ENCODE data around the gene NCKAP5. TPM values are rescaled to one million over a fixed set of nuclear protein-coding genes. Genes with fewer than 3 reads are reported as not detected.
"Not testable (repeated sequence)": the region's sequence is repeated elsewhere in the genome, so short reads cannot be mapped to it uniquely, and the experiment has no call there.

Gene NCKAP5
- polyA plus RNA-seq, 3 donors: not detected

DNA sequence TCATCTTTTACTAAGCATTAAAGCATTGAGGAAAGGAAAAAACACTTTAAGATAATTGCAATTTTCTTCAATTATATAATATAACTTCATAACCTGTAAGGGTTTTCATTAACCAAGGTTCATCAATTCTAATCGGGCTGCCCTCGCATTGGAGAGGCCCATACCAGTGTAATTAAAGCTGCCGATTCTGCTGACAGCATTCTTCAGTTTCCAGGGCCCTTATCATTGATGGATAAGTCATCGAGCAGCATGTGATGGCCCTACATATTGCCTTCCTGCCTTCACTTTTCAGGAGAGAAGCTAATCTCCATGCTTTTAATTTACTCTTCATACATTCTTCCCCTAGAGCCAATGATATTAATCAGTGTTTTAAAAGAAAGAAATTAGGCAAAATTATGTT lies 92.0 kb downstream of the NCKAP5 start:
- TF ChIP-seq, protein P1, sequence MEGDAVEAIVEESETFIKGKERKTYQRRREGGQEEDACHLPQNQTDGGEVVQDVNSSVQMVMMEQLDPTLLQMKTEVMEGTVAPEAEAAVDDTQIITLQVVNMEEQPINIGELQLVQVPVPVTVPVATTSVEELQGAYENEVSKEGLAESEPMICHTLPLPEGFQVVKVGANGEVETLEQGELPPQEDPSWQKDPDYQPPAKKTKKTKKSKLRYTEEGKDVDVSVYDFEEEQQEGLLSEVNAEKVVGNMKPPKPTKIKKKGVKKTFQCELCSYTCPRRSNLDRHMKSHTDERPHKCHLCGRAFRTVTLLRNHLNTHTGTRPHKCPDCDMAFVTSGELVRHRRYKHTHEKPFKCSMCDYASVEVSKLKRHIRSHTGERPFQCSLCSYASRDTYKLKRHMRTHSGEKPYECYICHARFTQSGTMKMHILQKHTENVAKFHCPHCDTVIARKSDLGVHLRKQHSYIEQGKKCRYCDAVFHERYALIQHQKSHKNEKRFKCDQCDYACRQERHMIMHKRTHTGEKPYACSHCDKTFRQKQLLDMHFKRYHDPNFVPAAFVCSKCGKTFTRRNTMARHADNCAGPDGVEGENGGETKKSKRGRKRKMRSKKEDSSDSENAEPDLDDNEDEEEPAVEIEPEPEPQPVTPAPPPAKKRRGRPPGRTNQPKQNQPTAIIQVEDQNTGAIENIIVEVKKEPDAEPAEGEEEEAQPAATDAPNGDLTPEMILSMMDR (IDR thresholded peaks at IDR 0.05): no peak
- DNase-seq: no peak
- H3K79me2 ChIP-seq (ENCODE audit: insufficient read depth, low read length): no peaks in the 10 kb centered on the region
- H2AFZ ChIP-seq (ENCODE audit: insufficient read depth, low read depth, low read length, poor library complexity, severe bottlenecking): no peak overlapping the region
- no peak overlapping the region for H3K9ac ChIP-seq (ENCODE audit: insufficient read depth, low read length, poor library complexity, severe bottlenecking)
- peaks cover 0 to 2% (median 0%) of the 10 kb centered on the region in 3 donors for H3K27me3 Mint-ChIP-seq (ENCODE audit: low read depth in 3 of 3)
- H3K4me3 Mint-ChIP-seq: no peak overlapping the region
- no peaks in the 10 kb centered on the region for H3K9me3 ChIP-seq (replicated peaks in 1 of 2; ENCODE audit: control insufficient read depth in 1 of 2, insufficient read depth in 1 of 2, low read length in 2 of 2)
- no peaks in the 10 kb centered on the region for H3K36me3 Mint-ChIP-seq
- no peak overlapping the region for H3K4me2 ChIP-seq (replicated peaks; ENCODE audit: extremely low read depth, low read length, poor library complexity, severe bottlenecking)
- H3K27ac Mint-ChIP-seq: no peak overlapping the region
- H3K36me3 ChIP-seq (replicated peaks in 1 of 2; ENCODE audit: control insufficient read depth in 1 of 2, insufficient read depth in 2 of 2, low read length in 2 of 2): no peaks in the 10 kb centered on the region
- no peak overlapping the region for H3K4me3 ChIP-seq (replicated peaks in 1 of 3; ENCODE audit: low read depth in 2 of 3, low read length in 3 of 3)
- H3K4me1 Mint-ChIP-seq: no peaks in the 10 kb centered on the region
- H3K4me1 ChIP-seq (ENCODE audit: control insufficient read depth in 1 of 2, insufficient read depth in 2 of 2, low read length in 2 of 2): no peaks in the 10 kb centered on the region
- H3K9me3 Mint-ChIP-seq: peaks cover 0 to 7% (median 2%) of the 10 kb centered on the region in 7 donors
- no peaks in the 10 kb centered on the region for H4K20me1 ChIP-seq (ENCODE audit: insufficient read depth, low read length)
- 33% methylated on average over 1 of the region's 4 CpGs for WGBS (ENCODE audit: insufficient coverage)
- H3K27ac ChIP-seq (ENCODE audit: low read depth in 1 of 2, low read length in 2 of 2): no peak overlapping the region
- intact Hi-C loops (cut with micrococcal nuclease): no loop called here
- H3K27me3 ChIP-seq (ENCODE audit: control insufficient read depth in 2 of 2, insufficient read depth in 2 of 2, low read length in 2 of 2): no peaks in the 10 kb centered on the region

DNA sequence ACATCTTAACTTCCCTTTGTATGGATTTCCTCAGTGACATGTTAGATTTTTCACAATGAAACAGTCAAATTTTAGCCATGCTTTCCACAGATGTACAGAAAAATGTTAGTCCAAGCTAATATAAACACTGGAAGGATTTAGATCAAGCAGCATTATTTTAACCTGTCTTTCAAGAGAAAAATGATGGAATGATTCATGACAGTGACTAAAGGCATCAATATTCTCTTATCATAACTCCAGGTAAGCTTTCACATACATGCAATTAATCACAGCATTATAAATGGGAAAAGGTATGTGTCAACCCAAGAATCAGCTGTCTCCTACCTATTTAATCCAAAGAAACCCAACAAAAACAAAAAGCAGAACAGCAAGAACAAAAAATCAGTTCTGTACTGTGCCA lies 92.7 kb downstream of the NCKAP5 start:
- H3K9me3 Mint-ChIP-seq: peaks cover 0 to 9% (median 7%) of the 10 kb centered on the region in 7 donors
- no peak overlapping the region for H2AFZ ChIP-seq (ENCODE audit: insufficient read depth, low read depth, low read length, poor library complexity, severe bottlenecking)

DNA sequence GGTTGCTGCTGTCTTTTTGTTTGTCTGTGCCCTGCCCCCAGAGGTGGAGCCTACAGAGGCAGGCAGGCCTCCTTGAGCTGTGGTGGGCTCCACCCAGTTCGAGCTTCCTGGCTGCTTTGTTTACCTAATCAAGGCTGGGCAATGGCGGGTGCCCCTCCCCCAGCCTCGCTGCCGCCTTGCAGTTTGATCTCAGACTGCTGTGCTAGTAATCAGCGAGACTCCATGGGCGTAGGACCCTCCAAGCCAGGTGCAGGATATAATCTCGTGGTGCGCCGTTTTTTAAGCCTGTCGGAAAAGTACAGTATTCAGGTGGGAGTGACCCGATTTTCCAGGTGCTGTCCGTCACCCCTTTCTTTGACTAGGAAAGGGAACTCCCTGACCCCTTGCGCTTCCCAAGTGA lies 97.8 kb downstream of the NCKAP5 start:
- H4K20me1 ChIP-seq (ENCODE audit: insufficient read depth, low read length); H3K27ac Mint-ChIP-seq; H3K36me3 ChIP-seq (replicated peaks in 1 of 2; ENCODE audit: control insufficient read depth in 1 of 2, insufficient read depth in 2 of 2, low read length in 2 of 2); H3K27me3 Mint-ChIP-seq (ENCODE audit: low read depth in 3 of 3); H3K4me1 ChIP-seq (ENCODE audit: control insufficient read depth in 1 of 2, insufficient read depth in 2 of 2, low read length in 2 of 2); H3K4me3 ChIP-seq (replicated peaks in 1 of 3; ENCODE audit: low read depth in 2 of 3, low read length in 3 of 3); H3K9ac ChIP-seq (ENCODE audit: insufficient read depth, low read length, poor library complexity, severe bottlenecking); H3K4me3 Mint-ChIP-seq; H3K79me2 ChIP-seq (ENCODE audit: insufficient read depth, low read length); DNase-seq; H3K36me3 Mint-ChIP-seq; H2AFZ ChIP-seq (ENCODE audit: insufficient read depth, low read depth, low read length, poor library complexity, severe bottlenecking); intact Hi-C loops (cut with micrococcal nuclease); H3K27ac ChIP-seq (ENCODE audit: low read depth in 1 of 2, low read length in 2 of 2); H3K27me3 ChIP-seq (ENCODE audit: control insufficient read depth in 2 of 2, insufficient read depth in 2 of 2, low read length in 2 of 2); H3K4me1 Mint-ChIP-seq; H3K9me3 ChIP-seq (replicated peaks in 1 of 2; ENCODE audit: control insufficient read depth in 1 of 2, insufficient read depth in 1 of 2, low read length in 2 of 2); H3K4me2 ChIP-seq (replicated peaks; ENCODE audit: extremely low read depth, low read length, poor library complexity, severe bottlenecking): not testable (repeated sequence)
- WGBS (ENCODE audit: insufficient coverage): no CpG with 5 or more reads among the region's 13 CpGs
- peaks cover 0 to 11% (median 9%) of the 10 kb centered on the region in 7 donors for H3K9me3 Mint-ChIP-seq

More for the DNA sequence above, 92.7 kb downstream of the NCKAP5 start:
- H3K4me1 Mint-ChIP-seq: no peaks in the 10 kb centered on the region
- no peak overlapping the region for H3K4me3 Mint-ChIP-seq
- no peaks in the 10 kb centered on the region for H3K36me3 Mint-ChIP-seq
- no peak overlapping the region for H3K9ac ChIP-seq (ENCODE audit: insufficient read depth, low read length, poor library complexity, severe bottlenecking)
- intact Hi-C loops (cut with micrococcal nuclease): no loop called here
- no peaks in the 10 kb centered on the region for H3K27me3 ChIP-seq (ENCODE audit: control insufficient read depth in 2 of 2, insufficient read depth in 2 of 2, low read length in 2 of 2)
- no peak overlapping the region for H3K27ac ChIP-seq (ENCODE audit: low read depth in 1 of 2, low read length in 2 of 2)
- H3K9me3 ChIP-seq (replicated peaks in 1 of 2; ENCODE audit: control insufficient read depth in 1 of 2, insufficient read depth in 1 of 2, low read length in 2 of 2): no peaks in the 10 kb centered on the region
- no peak overlapping the region for H3K4me3 ChIP-seq (replicated peaks in 1 of 3; ENCODE audit: low read depth in 2 of 3, low read length in 3 of 3)
- no peaks in the 10 kb centered on the region for H4K20me1 ChIP-seq (ENCODE audit: insufficient read depth, low read length)
- no peaks in the 10 kb centered on the region for H3K79me2 ChIP-seq (ENCODE audit: insufficient read depth, low read length)
- H3K4me1 ChIP-seq (ENCODE audit: control insufficient read depth in 1 of 2, insufficient read depth in 2 of 2, low read length in 2 of 2): no peaks in the 10 kb centered on the region
- no peak overlapping the region for H3K4me2 ChIP-seq (replicated peaks; ENCODE audit: extremely low read depth, low read length, poor library complexity, severe bottlenecking)
- H3K27me3 Mint-ChIP-seq (ENCODE audit: low read depth in 3 of 3): peaks cover 0 to 2% (median 0%) of the 10 kb centered on the region in 3 donors
- H3K36me3 ChIP-seq (replicated peaks in 1 of 2; ENCODE audit: control insufficient read depth in 1 of 2, insufficient read depth in 2 of 2, low read length in 2 of 2): no peaks in the 10 kb centered on the region
- no peak overlapping the region for H3K27ac Mint-ChIP-seq
- no peak for DNase-seq
- TF ChIP-seq, protein P1 (IDR thresholded peaks at IDR 0.05): no peak
